ENCODE measurements around the gene USP28.

USP28 gene

GRCh38 chr11:113876798-113877669 lies 1.7 kb upstream of the USP28 start:
- no peak for DNase-seq

DNA sequence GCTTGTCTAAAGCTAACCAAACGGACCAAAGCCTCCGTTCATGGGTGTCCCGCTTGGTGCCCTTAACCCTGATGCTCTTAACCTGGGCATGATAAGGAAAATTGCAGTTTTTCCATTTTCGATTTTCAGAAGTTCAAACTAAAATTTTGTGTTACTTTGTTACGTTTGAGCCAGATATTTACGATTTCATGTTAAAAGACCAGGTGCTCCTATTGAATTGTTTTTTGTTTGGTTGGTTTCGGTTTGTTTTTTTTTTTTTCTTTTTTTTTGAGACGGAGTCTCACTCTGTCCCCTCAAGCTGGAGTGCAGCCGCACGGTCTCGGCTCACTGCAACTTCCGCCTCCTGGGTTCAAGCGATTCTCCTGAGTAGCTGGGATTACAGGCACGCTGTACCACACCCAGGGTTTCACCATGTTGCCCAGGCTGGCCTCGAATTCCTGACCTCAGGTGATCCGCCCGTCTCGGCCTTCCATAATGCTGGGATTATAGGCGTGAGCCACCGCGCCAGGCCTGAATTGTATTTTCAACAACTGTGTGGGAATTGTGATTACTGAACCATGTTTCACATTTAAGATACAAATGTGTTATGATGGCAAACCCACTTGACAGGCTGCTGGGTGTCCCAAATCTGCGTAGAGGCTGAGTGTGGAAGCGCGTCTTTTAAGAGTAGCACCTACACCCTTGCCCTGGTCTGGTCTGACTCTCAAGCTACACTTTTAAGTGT lies 864 bp upstream of the USP28 start:
- peak; percentile 71 for DNase-seq

- peak; percentile 48 for DNase-seq
Measured at GRCh38 chr11:113874581-113875233, 665 bp downstream of the USP28 start.

DNA sequence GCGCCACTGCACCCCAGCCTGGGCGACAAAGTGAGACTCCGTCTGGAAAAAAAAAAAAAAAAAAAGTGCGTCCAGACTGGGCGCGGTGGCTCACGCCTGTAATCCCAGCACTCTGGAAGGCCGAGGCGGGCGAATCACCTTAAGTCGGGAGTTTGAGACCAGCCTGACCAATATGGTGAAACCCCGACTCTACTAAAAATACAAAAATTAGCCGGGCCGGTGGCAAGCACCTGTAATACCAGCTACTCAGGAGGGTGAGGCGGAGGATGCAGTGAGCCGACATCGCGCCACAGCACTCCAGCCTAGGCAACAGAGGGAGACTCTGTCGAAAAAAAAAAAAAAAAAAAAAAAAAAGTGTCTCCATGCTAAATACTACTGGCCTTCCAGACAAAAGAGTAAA lies 1.3 kb downstream of the USP28 start:
- no peak for DNase-seq

GRCh38 chr11:113873236-113873626 lies 2.1 kb downstream of the USP28 start:
- no peak for DNase-seq

DNA sequence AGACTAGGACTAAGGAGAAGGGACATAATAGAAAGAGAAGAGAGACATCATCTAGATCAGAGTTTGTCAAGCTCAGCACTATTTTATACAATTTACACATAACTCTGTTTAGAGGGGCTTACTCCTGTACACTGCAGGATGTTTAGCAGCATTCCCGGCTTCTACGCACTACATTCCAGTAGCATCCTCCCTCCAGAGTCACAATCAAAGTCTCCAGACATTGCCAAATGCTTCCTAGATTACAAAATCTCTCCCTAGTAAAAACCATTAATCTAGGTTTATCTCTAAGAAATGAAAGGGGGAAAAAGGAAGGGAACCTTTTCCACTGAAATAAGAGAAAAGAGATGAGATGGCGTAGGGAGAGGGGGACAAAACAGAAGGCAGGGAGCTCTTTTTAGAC lies 4.0 kb downstream of the USP28 start:
- no peak for DNase-seq

DNA sequence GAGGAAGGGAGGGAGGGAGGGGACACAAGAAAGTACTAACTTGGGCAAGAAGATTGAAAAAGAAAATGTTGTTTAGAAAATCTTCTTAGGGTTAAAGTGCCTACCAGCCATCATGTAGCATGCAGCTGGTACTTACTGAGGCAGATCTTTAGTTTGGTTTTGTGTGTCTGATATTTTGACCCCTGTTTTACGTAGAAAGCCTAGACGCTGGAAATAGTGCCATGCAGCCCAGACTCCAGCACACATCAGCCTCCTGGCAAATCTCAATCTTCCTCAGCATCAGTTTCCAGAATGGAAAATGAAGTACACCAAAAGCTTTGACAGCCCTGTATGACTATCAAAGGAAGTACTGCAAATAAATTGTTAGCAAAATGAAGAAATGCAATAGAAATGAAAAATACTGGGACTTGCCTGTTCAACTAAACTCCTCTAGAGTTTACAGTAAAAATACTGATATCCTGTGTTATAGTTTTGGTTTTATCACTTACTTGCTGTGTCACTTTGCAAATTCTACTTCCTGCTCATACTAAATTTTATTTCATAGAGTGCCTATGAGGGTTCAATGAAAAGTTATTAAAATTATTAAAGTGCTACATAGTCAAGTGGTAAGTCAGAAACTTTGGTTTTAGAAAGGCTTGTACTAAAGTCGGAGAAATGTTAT lies 7.4 kb downstream of the USP28 start:
- no peak for DNase-seq

- DNase-seq, result no peak
Measured at GRCh38 chr11:113865873-113866272, 9.5 kb downstream of the USP28 start.

DNA sequence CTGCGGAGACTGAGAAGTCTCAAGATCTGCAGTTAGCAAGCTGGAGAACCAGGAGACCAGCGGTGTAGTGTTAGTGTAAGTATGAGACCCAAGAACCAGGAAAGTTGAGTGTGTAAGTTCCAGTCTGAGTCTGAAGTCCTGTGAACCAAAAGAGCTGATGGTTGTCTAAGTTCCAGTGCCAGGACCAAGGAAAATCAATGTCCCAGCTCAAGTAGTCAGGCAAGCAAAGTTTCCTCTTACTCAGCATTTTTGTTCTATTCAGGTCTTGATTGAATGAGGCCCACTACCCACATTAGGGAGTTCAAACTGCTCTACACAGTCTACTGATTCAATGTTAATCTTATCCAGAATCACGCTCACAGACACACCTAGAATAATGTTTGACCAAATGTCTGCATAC lies 11.0 kb downstream of the USP28 start:
- DNase-seq, result no peak

DNA sequence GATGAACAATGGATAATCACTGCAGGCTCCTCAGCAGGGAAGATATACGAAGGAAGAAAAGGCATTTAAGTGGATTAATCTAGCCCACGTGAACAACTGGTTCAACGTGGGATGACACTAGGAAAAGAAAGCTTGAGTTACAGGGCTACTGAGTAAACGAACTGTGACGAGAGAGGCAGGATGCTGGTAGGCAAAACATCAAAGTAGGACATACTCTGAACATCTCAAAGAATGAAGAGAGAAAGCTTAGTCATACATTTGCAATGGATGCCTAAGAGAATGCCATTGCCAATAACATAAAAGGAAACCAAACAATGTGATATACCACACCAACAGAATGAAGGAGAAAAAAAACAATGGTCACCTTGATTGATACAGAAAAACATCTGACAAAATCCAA lies 12.9 kb downstream of the USP28 start:
- DNase-seq, result no peak

GRCh38 chr11:113859665-113860064 lies 15.7 kb downstream of the USP28 start:
- DNase-seq, result peak; percentile 73

DNA sequence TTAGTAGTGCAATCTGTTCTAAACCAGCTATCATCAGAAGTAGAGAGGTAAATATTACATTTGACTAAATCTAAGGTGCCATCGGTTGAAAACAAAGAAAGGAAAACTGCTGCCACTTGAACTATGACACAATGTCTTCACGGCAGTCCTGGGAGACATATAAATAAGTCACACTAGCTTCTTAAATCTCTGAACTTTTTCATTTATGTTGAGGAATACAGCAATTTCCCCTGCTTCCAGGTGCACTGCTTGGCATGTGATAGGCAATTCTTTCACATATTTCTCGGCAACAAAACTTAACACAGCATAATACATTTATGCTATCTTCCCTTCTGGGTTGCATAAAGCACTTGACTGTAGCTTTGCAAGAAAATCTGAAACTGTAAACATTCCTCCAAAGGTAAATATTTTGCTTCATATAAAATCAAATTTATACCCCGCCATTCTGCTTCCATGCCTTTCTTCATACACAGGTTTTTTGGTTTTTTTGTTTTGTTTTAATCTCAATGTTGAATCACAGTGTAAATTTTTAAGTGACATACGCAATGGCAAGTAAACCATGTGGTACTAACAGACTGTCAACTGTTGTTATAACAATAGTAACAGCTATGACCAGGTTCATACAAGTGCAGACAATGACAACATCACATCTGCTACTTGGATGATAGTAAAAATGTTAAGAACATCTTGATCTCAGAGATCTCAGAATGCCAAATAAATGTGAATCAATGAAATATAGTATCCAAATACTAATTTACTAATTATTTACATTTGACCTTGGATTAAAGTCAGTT lies 18.2 kb downstream of the USP28 start:
- no peak for DNase-seq

- no peak for DNase-seq
Measured at GRCh38 chr11:113855803-113856202, 19.6 kb downstream of the USP28 start.

DNA sequence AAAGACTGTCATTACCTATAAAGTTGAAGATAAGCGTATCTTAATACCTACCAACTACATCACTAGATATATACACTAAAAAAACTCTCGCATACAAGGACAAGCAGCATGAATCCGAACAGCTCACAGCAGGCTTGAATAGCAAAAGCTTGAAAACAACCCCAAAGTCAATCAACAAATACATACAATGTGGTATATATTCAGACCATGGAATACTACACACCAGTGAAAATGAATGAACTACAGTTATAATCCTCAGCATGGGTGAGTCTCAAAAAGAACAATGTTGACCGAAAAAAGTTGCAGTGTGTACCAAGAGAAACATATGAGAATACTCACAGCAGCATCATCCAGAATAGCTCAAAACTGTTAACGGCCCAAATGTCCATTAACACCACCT lies 25.2 kb downstream of the USP28 start:
- no peak for DNase-seq

- DNase-seq, result no peak
Measured at GRCh38 chr11:113849713-113850112, 25.7 kb downstream of the USP28 start.

- no peak for DNase-seq
Measured at GRCh38 chr11:113847580-113847979, 27.8 kb downstream of the USP28 start.

GRCh38 chr11:113847111-113847510 lies 28.3 kb downstream of the USP28 start:
- DNase-seq, result no peak

GRCh38 chr11:113841691-113842090 lies 33.7 kb downstream of the USP28 start:
- DNase-seq, result no peak

DNA sequence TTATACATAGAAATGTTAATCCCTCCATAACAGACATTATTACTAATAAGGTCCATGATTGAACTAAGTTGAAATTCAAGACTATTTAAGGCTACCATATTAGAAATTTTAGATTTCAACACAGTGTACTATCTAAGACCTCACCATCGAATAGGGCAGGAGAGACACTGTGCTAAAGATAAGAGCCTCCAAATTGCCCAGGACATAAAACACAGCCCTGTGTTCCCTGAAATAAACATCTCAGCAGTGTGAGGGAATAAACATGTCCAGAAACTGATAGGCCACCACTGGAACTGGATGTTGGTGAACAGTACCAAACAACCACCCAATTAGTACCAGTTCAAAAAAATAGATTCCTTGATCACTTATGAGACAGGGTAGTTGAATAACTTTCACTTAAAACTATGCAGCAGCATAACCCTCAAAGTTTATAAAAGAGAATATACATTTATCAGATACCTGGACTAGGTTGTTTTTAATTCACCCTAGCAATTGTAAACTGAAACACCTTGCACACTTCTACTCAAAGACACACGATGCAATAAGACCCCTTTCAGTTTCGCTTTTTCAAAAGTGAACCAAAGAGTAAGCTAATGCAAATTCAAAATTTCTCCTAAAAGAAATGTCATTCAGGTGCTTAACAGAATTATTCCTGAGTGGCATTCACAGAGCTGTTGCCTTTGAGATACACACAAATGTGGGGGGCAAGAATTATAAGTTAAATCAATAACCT lies 34.3 kb downstream of the USP28 start:
- DNase-seq, result no peak

GRCh38 chr11:113839842-113840241 lies 35.5 kb downstream of the USP28 start:
- DNase-seq, result no peak

- DNase-seq, result no peak
Measured at GRCh38 chr11:113838005-113838404, 37.4 kb downstream of the USP28 start.

DNA sequence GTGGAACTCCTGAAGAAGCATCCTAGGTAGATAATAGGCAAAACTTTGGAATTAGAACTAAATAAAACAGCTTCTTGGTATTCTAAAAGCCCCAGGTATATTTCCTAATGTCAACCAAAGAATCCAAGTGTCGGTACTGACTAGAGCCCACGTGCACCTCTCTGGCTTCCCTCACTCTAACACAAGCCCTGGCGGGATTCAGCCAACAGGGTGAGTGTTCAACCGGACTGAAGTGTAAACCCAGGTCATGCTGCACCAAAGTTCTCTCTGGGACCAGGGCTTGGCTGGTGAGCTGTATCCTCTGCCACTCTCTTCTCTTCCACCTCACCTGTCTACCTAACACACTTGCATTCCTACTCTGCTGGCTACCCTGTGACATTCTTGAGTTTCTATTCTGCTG lies 40.1 kb downstream of the USP28 start:
- DNase-seq, result no peak
